HUDEP-2 (cell line): ENCODE measurements around the gene LHFPL3.

Source experiments
- DNase-seq, 76 experiments: peaks; one replicate each; lab custom pipeline; 2025; ENCODE audit not compliant: unreplicated experiment in 76 of 76; lab: John Stamatoyannopoulos, UW

Gene LHFPL3

GRCh38 chr7:104883718-104884452 lies 555.5 kb downstream of the LHFPL3 start:
- peak in 68 of 76 experiments; percentile 1 to 79 (median 44) for DNase-seq

GRCh38 chr7:104886651-104887050 lies 558.2 kb downstream of the LHFPL3 start:
- no peak for DNase-seq

DNA sequence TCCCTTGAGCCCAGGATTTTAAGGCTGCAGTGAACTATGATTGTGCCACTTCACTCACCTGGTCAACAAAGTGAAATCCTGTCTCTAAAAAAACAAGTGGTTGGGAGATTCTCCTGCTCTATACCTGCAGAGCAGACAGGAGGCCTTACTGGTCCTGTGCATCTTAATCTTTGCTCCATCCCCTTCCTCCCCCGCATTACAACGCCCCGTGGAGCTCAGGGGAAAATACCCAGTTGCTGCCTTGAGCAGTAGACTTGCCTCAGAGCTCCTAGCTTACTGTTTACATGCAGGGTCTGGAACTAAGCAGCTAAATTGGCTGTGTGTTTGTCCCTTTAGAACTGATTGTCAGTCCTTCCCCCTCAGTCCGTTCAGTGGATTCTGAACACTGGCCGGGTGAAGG lies 561.8 kb downstream of the LHFPL3 start:
- DNase-seq = no peak

- DNase-seq = no peak
These were observed 563.5 kb downstream of the LHFPL3 start for GRCh38 chr7:104891949-104892348.

DNA sequence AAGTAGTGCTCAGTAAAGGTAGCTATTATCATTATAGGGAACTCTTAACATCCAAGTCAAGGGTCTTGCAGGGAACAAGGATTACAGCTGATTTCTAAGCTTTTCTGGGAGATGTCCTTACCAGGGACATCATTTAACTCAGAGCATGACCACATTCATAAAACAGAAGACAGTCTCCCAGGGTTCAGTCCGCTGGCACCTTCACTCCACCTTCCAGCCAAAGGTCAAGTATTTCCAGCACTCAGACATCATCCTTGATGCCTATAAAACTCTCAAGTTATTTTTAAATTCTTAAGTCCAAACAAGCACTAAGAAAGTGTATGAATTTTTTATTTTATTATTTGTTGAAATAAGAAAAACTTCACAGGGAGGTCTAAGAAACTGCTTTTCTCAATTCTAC lies 565.9 kb downstream of the LHFPL3 start:
- DNase-seq = no peak

DNA sequence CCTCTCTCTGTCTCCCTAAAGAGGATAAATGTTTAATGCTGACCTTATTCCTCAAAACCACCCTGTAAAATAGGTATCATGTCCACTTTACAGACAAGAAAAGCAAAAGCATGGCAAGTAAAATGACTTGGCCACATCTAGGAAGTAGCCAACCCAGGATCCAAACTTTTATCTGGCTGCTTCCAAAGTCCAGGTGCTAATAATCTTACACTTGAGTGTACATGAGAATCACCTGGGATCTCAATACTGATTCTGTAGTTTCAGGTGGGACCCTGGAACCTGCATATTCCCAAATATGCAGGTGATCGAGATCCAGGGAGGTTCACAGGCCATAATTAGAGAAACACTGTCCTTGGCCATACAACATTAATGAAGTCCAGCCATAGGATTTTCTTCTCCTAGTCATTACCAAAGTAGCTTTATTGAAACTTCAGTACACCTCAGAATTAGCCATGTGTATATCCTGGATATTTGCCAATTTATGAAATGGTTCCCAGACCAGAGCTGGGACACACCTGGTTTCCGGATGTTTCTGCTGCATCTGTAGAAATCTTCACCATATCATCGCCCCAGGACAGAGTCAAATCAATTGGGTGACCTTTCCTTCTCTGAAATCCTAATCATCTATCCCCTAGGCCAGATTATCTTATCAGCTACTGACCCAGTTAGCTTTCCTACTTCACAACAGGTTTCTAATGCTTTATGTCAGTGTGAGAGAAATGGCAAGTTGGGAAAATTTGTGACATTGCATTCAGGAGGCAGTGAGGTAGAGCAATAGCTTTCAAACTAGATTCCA lies 566.5 kb downstream of the LHFPL3 start:
- no peak for DNase-seq

DNA sequence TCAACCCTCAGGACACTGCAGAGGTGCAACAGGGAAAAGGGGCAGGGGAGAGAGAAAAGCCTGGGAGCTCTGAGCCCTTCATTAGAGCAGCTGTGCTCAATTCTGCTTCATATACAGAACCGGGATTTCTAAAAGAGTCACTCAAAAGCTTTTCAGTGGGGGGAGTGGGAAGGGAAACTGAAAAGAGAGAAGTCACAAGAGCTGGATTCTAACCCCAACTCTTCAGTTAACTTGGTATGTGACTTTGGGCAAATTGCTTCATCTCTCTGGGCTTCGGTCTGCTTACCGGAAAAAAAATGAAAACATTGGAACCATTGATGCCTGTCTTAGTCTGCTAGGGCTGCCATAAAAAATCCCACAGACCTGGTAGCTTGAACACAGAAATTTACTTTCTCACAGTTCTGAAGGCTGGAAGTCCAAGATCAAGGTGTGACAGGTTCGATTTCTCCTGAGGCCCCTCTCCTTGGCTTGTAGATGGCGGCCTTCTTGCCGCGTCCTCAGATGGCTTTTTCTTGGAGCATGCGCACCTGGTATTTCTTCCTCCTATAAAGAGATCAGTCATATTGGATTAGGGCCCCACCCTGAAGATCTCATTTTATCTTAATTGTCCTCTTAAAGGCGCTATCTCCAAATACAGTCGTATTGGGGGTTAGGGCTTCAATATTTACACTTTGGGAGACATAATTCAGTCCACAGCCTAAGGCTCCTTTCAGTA lies 567.3 kb downstream of the LHFPL3 start:
- DNase-seq = no peak

- DNase-seq = no peak
These were observed 570.0 kb downstream of the LHFPL3 start for GRCh38 chr7:104898434-104898833.

GRCh38 chr7:104900525-104901239 lies 572.3 kb downstream of the LHFPL3 start:
- DNase-seq = no peak

DNA sequence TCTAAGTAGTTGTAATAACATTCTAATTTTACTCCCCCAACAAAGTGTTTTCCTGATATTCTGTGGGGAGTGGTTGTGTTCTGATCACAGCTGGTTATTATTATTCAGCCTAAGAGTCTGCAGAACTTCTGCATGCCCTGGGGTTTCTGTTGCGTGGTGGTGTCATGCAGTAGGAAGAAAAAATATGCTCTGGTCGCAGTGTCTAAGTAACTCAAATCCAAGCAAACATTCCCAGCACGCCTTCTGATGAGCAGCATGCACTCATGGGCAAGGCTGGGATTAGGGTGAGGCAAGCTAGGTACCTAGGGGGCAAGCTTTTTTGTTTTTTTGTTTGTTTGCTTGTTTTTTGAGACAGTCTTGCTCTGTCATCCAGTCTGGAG lies 572.8 kb downstream of the LHFPL3 start:
- no peak for DNase-seq

- no peak for DNase-seq
These were observed 573.8 kb downstream of the LHFPL3 start for GRCh38 chr7:104902183-104902582.

DNA sequence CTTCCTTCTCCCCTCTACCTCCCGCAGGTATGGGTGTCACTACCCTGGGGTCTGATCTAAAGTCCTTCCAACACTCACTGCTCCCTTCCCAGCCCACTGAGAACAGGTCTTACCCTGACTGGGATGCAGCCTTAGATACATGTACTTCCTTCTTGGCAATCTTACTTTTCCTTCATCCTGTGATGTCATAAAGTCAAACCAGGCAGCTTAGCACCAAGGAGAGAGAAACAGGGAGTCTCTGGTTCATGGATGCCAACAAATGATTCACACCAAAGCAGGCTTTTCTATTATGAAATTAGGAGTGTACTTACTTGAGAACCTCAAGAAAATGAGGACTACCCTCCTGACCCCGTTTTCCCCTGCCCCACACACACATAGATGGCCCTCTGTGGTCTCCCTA lies 574.6 kb downstream of the LHFPL3 start:
- no peak for DNase-seq

DNA sequence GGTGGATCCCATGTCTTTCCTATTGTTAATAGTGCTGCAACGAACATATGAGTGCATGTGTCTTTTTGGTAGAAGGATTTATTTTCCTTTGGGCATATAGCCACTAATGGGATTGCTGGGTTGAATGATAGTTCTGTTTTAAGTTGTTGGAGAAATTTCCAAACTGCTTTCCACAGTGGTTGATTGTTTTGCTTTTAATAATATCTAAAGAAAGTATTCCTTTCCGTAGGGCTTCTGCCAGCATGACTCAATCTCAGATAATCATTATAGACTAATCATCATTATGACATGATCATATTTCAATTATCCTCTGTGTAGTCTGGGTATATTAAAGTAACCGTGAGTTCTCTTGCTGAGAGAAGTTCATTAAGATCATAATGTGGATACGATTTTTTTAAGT lies 575.4 kb downstream of the LHFPL3 start:
- DNase-seq = no peak

GRCh38 chr7:104906032-104906431 lies 577.6 kb downstream of the LHFPL3 start:
- DNase-seq = no peak

- no peak for DNase-seq
These were observed 578.2 kb downstream of the LHFPL3 start for GRCh38 chr7:104906556-104906955.

DNA sequence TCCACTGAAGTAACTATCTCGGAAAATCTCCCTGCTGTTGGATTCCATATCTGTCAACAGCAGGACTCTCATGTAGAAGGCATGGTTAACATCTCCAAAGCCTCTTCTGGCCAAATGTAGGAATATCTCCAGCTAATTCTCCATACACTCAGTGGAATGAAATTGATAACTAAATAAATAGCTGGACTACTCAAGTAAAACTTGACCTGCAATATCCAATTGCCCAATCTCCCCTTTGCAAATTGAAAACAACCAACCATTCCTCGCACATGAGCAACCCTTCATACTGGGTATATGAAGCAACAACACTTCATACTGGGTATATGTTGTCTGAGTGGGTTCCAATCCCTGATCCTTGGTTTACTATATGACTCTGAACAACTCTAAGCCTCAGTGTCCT lies 580.2 kb downstream of the LHFPL3 start:
- DNase-seq = no peak

GRCh38 chr7:104909096-104909495 lies 580.7 kb downstream of the LHFPL3 start:
- no peak for DNase-seq

GRCh38 chr7:104914421-104914820 lies 586.0 kb downstream of the LHFPL3 start:
- DNase-seq = no peak

DNA sequence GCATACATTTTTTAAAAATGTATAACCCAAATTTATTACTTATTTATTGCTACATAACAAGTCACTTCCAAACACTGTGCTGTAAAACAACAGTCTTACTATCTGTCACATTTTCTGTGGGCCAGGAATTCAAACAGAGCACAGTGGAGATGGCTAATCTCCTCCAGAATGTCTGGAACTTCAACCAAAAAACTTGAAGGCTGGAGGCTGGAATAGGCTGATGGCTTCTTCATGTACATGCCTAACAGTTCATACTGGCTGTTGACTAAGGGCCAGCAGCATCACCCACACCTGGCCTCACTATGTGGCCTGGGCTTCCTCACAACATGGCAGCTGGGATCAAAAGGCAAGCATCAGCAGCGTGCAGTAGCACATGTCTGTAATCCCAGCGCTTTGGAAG lies 593.2 kb downstream of the LHFPL3 start:
- no peak for DNase-seq

DNA sequence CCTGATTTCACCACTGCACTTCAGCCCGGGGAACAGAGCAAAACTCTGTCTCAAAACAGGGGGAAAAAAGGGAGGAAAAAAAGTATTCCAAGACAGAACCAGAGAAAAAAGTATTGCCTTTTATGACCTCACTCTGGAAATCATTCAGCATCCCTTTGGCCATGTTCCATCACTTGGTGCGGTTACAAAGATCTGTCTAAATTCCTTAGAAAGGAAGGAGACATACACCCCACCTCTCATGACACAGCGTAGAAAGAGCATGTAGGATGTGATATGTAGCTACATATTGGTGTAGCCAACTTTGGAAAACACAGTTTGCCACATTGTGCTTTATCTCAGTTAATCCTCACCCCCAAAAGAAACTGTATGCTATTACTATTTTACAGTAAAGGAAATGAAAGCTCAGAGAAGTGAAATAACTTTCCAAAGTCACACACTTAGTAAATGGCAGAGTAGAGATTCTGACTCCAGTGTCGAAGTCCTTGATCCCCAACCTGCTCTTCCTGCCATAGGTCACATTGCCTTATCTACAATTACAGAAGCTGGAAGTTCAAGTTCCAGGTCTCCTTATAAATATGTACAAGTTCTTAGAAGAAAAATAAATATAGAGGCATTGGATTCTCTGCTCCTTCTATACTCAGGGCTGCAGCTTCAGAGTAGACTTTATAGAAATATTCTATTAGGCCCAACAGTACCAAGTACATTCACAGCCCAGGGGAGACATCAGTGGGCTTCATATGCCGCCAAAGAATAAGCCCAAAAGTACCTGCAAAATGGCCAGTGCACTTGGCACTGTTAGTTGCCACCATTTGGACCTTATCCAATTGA lies 594.0 kb downstream of the LHFPL3 start:
- no peak for DNase-seq
